ENCODE results near the gene RABEP2.
"Not testable (repeated sequence)": the region's sequence is repeated elsewhere in the genome, so short reads cannot be mapped to it uniquely, and the experiment has no call there.

The RABEP2 gene

DNA sequence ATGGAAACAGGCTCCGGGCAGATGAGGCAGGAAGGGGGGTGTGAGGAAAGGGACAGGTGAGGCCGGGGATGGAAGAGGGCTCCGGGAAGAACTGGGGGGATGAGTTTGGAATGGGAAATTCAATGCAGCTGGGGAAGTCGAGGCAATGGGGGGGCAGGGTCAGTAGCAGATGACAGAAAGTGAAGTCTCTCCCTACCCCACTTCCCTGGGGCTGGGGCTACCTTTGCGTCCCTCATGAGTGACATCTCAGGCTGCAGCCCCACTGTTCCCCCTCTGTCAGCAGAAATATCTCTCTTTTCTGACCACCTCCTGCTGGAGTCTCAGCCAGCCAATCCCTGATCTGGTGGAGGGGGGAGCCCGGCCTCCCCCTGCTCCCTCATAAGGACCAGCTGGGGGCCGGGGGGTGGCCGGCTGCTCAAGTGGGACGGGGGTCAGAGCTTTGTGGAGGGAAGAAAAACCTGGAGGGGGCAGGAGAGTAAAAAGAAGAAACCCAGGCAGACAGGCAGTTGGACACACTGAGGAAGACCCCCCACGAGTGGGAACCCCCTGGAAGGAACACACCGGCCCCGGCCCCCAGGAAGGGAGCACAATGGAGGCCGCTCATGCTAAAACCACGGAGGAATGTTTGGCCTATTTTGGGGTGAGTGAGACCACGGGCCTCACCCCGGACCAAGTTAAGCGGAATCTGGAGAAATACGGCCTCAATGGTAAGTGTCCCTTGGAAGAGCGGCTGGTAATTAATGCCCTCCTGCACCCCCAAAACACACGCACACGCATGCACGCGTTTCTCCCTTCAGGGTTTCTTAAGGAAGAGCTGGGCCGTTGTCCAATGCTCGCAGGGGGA lies 46.7 kb downstream of the RABEP2 start, which contains the start of gene ATP2A1:
ATP2A1 (plus strand) TSS at position 406 of the 844 bp plus-strand sequence; CDS start at position 590, 184 bp downstream.
- Histone ChIP-seq H3K4me1 (ENCODE audit: control insufficient read depth, insufficient read depth, low read length) (peaks cover 39% of the 10 kb centered on the region), H3K27ac (ENCODE audit: low read depth, low read length) (peak within 1 kb of the TSS; percentile 48; the same call in 1 of the 2 replicates), H3K9me3 (ENCODE audit: control insufficient read depth, insufficient read depth, low read depth, low read length) (no peaks in the 10 kb centered on the region), H3K36me3 (ENCODE audit: control insufficient read depth, insufficient read depth, low read length) (peaks cover 10% of the 10 kb centered on the region), H3K9ac (ENCODE audit: low read length) (peak within 1 kb of the TSS; percentile 85), H3K4me3 (ENCODE audit: low read depth, low read length) (peak within 1 kb of the TSS; percentile 86), H3K27me3 (ENCODE audit: control insufficient read depth, insufficient read depth, low read length) (peaks cover 10% of the 10 kb centered on the region)

DNA sequence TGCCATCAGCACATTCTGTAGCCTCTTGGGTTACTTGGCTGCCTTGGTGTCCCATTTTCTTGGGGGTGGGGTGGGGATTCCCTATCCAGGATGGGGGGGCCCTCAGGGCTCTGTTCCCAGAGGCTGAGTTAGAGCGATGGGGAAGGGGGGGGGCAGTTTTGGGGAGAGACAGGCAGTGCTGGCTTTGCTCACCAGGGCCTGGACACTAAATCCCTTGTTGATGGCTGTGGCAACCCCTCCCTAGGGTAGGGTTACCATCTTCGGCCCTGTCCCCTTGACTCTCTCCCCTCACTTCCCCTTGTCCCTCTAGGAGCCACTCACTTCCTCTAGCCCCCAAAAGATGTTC lies 47.4 kb downstream of the RABEP2 start:
- no peak overlapping the region for H3K27ac ChIP-seq (ENCODE audit: low read depth, low read length)
- H3K4me3 ChIP-seq (ENCODE audit: low read depth, low read length), result no peak overlapping the region
- H3K36me3 ChIP-seq (ENCODE audit: control insufficient read depth, insufficient read depth, low read length), result peaks cover 15% of the 10 kb centered on the region
- H3K4me1 ChIP-seq (ENCODE audit: control insufficient read depth, insufficient read depth, low read length), result peaks cover 32% of the 10 kb centered on the region
- no peak overlapping the region for H3K9ac ChIP-seq (ENCODE audit: low read length)
- H3K9me3 ChIP-seq (ENCODE audit: control insufficient read depth, insufficient read depth, low read depth, low read length), result no peaks in the 10 kb centered on the region
- H3K27me3 ChIP-seq (ENCODE audit: control insufficient read depth, insufficient read depth, low read length), result peaks cover 10% of the 10 kb centered on the region

DNA sequence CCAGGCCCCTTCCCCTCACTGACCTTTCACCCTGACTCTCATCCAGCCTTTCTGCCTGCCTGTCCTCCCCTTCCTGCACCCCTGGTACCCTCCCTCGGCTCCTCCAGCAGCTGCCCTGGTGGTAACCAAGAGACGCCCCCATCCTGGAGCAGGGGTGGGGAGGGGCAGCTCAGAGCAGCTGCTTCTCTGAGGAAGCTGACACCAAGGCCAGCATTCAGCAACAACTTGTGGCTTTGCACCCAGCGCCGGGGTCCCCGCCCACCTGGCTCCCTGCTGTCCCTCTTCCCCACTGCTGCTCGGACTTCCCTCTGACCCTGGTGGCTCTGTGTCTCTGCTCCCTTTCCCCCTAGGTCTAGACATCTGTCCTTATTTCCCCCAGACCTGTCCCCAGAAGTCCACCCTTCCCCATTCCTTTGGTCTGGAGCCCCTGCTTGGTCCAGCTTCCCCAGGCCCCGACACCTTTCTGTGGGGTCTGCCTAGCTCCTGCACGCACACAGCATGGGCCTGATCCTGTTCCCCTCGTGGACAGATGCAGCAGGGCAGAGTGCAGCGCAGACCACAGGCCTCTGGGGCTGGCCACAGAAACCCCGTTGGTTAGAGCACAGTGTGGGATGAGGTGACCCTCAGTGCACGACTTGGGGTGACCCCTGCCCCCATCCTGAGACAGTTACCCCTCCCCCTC lies 47.9 kb downstream of the RABEP2 start:
- H3K9ac ChIP-seq (ENCODE audit: low read length), result no peak overlapping the region
- peaks cover 21% of the 10 kb centered on the region for H3K36me3 ChIP-seq (ENCODE audit: control insufficient read depth, insufficient read depth, low read length)
- H3K4me3 ChIP-seq (ENCODE audit: low read depth, low read length), result no peak overlapping the region
- peaks cover 28% of the 10 kb centered on the region for H3K4me1 ChIP-seq (ENCODE audit: control insufficient read depth, insufficient read depth, low read length)
- no peak overlapping the region for H3K27ac ChIP-seq (ENCODE audit: low read depth, low read length)
- H3K27me3 ChIP-seq (ENCODE audit: control insufficient read depth, insufficient read depth, low read length), result peaks cover 10% of the 10 kb centered on the region
- no peaks in the 10 kb centered on the region for H3K9me3 ChIP-seq (ENCODE audit: control insufficient read depth, insufficient read depth, low read depth, low read length)

DNA sequence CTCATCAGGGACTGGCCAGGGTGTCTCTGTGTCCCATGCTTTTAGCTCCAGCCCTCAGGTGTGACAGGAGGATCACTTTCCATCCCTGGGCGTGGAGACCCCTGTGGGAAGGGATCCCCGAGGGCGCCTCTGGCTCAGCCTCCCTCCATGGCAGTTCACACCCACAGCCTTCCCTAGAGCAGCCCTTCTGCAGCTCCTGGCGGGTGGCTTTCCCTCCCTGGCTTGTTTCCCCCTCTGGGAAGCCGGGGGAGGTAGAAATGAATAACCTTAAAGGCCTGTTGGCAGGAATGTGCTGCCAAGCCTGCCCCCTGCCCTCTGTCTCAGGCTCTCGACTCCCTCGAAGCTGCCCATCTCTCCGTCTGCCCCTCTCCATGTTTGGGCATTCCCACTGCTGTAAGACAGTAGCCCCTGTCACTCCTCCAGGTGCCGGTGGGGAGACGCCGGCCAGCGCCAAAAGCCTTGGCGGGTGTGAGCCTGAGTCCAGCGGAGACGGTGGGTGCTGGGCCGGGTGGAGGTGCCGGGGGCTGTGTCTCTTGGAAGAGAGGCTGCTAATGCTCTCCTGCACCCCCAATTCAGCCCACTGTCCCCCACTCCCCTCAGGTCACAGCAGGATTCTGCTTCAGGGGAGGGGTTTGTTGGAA lies 48.9 kb downstream of the RABEP2 start:
- Histone ChIP-seq H3K36me3 (ENCODE audit: control insufficient read depth, insufficient read depth, low read length) (peaks cover 29% of the 10 kb centered on the region), H3K4me1 (ENCODE audit: control insufficient read depth, insufficient read depth, low read length) (peaks cover 28% of the 10 kb centered on the region), H3K27me3 (ENCODE audit: control insufficient read depth, insufficient read depth, low read length) (peaks cover 9% of the 10 kb centered on the region), H3K9ac (ENCODE audit: low read length) (no peak overlapping the region), H3K4me3 (ENCODE audit: low read depth, low read length) (no peak overlapping the region), H3K27ac (ENCODE audit: low read depth, low read length) (no peak overlapping the region), H3K9me3 (ENCODE audit: control insufficient read depth, insufficient read depth, low read depth, low read length) (no peaks in the 10 kb centered on the region)

DNA sequence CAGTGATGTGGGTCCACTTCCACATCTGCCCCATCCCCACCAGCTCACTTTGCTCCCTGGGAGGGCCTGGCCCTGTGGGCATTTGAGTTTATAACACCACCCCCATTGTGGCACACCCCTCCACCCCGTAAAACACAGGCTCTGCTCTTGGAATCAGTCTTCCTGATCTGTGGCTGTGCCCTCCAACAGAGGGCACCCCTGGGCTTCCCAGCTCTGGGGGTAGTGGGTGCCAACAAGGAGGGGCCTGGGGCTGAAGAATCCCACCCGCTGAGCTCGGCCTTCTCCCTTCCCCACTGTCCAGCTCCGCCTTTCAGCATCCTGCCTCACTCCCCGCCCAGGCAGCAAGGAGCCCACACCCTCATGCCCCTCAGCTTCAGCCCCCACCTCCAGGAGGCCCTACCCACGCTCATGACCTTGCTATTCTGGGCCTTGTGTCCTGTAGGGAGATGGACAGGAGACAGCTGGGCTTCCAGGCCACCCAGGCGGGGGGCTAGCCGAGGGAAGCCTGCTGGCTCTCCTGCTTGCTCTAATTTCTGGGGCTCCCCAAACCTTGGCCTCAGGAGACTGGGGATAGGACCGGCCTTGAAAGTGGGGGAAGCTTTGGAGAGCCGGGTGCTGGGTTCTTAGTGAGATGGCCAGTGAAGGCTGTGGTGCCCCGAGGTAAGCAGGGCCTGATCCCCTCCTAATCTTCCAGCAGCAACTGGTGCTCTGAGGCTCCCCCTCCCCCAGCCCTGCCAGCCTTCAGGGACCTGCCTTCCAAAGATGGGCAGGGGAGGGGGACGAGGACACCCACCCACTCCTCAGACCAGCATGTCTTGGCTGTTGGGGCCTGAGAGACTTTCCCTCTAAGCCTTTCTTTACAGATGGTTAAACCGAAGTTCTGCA lies 49.7 kb downstream of the RABEP2 start:
- peaks cover 1% of the 10 kb centered on the region; the same call in 1 of the 2 replicates for H3K27me3 ChIP-seq (ENCODE audit: control insufficient read depth, insufficient read depth, low read length)
- H3K4me3 ChIP-seq (ENCODE audit: low read depth, low read length), result no peak overlapping the region
- no peak overlapping the region for H3K9ac ChIP-seq (ENCODE audit: low read length)
- H3K36me3 ChIP-seq (ENCODE audit: control insufficient read depth, insufficient read depth, low read length), result peaks cover 35% of the 10 kb centered on the region
- no peaks in the 10 kb centered on the region for H3K9me3 ChIP-seq (ENCODE audit: control insufficient read depth, insufficient read depth, low read depth, low read length)
- H3K27ac ChIP-seq (ENCODE audit: low read depth, low read length), result no peak overlapping the region
- H3K4me1 ChIP-seq (ENCODE audit: control insufficient read depth, insufficient read depth, low read length), result peaks cover 23% of the 10 kb centered on the region

DNA sequence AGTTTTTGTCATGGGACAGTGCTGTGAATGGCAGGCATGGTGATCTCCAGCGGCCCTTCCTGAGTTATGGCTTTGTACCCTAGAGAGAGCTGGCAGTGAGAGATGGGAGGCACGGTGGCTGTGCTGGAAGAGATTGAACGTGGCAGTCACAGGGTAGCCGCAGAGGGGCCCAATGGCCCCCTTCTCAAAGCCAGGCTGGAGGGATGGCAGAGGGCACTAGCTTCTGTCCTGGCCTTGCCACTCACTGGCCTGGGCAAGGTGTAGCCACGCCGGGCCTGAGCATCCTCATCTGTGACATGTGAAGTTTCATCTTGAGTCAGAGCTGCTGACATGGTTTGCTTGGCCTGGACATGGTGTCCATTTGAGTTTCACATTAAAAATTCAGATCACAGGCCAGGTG lies 50.6 kb downstream of the RABEP2 start:
- Histone ChIP-seq H3K27ac (ENCODE audit: low read depth, low read length) (no peak overlapping the region), H3K36me3 (ENCODE audit: control insufficient read depth, insufficient read depth, low read length) (peaks cover 45% of the 10 kb centered on the region), H3K9ac (ENCODE audit: low read length) (no peak overlapping the region)

DNA sequence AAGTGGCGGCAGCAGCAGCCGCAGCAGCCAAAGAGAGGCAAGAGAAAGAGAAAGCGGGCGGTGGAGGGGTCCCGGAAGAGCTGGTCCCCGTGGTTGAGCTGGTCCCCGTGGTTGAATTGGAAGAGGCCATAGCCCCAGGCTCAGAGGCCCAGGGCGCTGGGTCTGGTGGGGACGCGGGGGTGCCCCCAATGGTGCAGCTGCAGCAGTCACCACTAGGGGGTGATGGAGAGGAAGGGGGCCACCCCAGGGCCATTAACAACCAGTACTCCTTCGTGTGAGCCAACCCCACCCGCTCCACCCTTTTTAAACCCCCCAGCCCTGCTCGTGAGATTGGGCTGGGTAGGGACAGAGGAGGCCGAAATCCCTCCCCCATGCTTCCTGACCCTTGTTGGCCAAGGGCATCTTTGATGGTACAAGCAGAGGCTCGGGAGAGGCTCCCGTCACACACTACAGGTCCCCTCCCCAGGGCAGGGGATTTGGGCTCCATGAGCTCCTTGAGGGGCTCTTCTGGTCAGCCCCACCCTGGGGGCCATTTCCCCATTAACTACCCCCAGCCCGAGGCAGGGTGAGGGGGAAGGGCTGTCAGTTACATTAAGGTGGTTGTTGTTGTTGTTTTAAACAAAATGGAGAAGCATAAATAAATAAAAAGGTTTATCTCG lies 51.4 kb downstream of the RABEP2 start:
- H3K36me3 ChIP-seq (ENCODE audit: control insufficient read depth, insufficient read depth, low read length), result peaks cover 52% of the 10 kb centered on the region
- no peak overlapping the region for H3K4me3 ChIP-seq (ENCODE audit: low read depth, low read length)
- H3K27me3 ChIP-seq (ENCODE audit: control insufficient read depth, insufficient read depth, low read length), result no peaks in the 10 kb centered on the region
- H3K27ac ChIP-seq (ENCODE audit: low read depth, low read length), result no peak overlapping the region
- peaks cover 16% of the 10 kb centered on the region for H3K4me1 ChIP-seq (ENCODE audit: control insufficient read depth, insufficient read depth, low read length)
- no peak overlapping the region for H3K9ac ChIP-seq (ENCODE audit: low read length)
- no peaks in the 10 kb centered on the region for H3K9me3 ChIP-seq (ENCODE audit: control insufficient read depth, insufficient read depth, low read depth, low read length)

More for the DNA sequence above, 50.6 kb downstream of the RABEP2 start:
- H3K9me3 ChIP-seq (ENCODE audit: control insufficient read depth, insufficient read depth, low read depth, low read length), result no peaks in the 10 kb centered on the region
- peaks cover 19% of the 10 kb centered on the region for H3K4me1 ChIP-seq (ENCODE audit: control insufficient read depth, insufficient read depth, low read length)
- no peak overlapping the region for H3K4me3 ChIP-seq (ENCODE audit: low read depth, low read length)
- no peaks in the 10 kb centered on the region for H3K27me3 ChIP-seq (ENCODE audit: control insufficient read depth, insufficient read depth, low read length)

DNA sequence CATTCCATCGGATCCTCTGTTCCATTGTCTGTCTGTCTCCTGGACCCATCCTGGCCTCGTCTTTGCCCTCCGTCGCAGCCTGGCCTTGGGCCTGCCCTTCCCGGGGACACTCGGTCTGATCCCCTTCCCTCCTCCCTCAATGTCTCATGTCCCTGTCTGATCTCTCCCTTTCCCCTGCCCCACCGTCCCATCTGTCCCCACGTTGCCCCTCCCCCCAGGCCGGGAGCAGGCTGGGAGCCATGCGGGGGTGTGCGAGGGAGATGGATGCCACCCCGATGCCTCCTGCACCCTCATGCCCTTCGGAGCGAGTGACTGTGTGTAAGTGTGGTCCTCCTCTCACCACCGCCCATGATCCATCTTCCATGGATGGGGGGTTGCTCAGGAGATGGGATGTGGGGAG lies 52.1 kb downstream of the RABEP2 start:
- H3K9ac ChIP-seq (ENCODE audit: low read length), result no peak overlapping the region
- no peak overlapping the region for H3K27ac ChIP-seq (ENCODE audit: low read depth, low read length)
- no peaks in the 10 kb centered on the region for H3K27me3 ChIP-seq (ENCODE audit: control insufficient read depth, insufficient read depth, low read length)
- H3K4me3 ChIP-seq (ENCODE audit: low read depth, low read length), result no peak overlapping the region
- peaks cover 12% of the 10 kb centered on the region for H3K4me1 ChIP-seq (ENCODE audit: control insufficient read depth, insufficient read depth, low read length)
- H3K9me3 ChIP-seq (ENCODE audit: control insufficient read depth, insufficient read depth, low read depth, low read length), result no peaks in the 10 kb centered on the region
- H3K36me3 ChIP-seq (ENCODE audit: control insufficient read depth, insufficient read depth, low read length), result peaks cover 56% of the 10 kb centered on the region

DNA sequence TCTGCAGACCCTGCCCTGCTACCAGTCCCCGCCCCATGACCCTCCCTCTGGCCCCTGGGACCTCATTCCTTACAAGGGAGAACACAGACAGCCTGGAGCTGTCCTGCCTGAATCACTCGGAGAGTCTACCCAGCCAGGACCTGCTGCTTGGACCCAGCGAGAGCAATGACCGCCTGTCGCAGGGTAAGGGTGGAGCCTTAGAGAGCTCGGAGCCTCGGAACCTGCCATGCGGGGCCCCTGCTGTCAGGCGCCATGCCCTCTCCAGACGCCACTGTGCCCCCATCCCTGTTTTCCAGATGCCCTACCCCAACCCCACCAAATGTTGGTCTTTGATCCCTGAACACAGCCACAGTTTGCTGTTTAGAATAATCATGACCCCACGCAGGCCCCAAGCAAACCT lies 55.8 kb downstream of the RABEP2 start:
- Histone ChIP-seq H3K9ac (ENCODE audit: low read length) (no peak overlapping the region), H3K36me3 (ENCODE audit: control insufficient read depth, insufficient read depth, low read length) (peaks cover 61% of the 10 kb centered on the region), H3K27me3 (ENCODE audit: control insufficient read depth, insufficient read depth, low read length) (no peaks in the 10 kb centered on the region), H3K9me3 (ENCODE audit: control insufficient read depth, insufficient read depth, low read depth, low read length) (no peaks in the 10 kb centered on the region), H3K4me1 (ENCODE audit: control insufficient read depth, insufficient read depth, low read length) (peaks cover 10% of the 10 kb centered on the region), H3K27ac (ENCODE audit: low read depth, low read length) (no peak overlapping the region), H3K4me3 (ENCODE audit: low read depth, low read length) (no peak overlapping the region)

DNA sequence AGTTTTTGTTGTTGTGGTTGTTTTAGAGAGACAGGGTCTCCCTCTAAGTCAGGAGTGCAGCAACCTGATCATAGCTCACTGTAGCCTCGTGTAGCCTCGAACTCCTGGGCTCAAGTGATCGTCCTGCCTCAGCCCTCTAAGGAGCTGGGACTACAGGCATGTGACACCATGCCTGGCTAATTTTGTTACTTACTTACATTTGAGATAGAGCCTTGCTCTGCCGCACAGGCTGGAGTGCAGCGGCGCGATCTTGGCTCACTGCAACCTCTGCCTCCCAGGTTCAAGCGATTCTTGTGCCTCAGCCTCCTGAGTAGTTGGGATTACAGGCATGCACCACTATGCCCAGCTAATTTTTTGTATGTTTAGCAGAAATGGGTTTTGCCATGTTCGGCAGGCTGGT lies 57.4 kb downstream of the RABEP2 start:
- H3K4me3 ChIP-seq (ENCODE audit: low read depth, low read length); H3K9me3 ChIP-seq (ENCODE audit: control insufficient read depth, insufficient read depth, low read depth, low read length); H3K27ac ChIP-seq (ENCODE audit: low read depth, low read length); H3K4me1 ChIP-seq (ENCODE audit: control insufficient read depth, insufficient read depth, low read length); H3K9ac ChIP-seq (ENCODE audit: low read length); H3K27me3 ChIP-seq (ENCODE audit: control insufficient read depth, insufficient read depth, low read length): not testable (repeated sequence)
- peaks cover 51% of the 10 kb centered on the region for H3K36me3 ChIP-seq (ENCODE audit: control insufficient read depth, insufficient read depth, low read length)
